Suprapubic skin (tissue), 4 donors: Measurements from ENCODE around the gene ZNF865.

Experiments used
- CTCF ChIP-seq, 2 donors: fragments of 200-600 bp in 1 of 2; fragments of 450-650 bp in 1 of 2; sonication (generic) in 1 of 2; IDR thresholded peaks; one replicate each; pipeline ENCODE4 v1.5.1; 2016 to 2019; ENCODE audit warnings: antibody characterized with exemption in 2 of 2, mild to moderate bottlenecking in 1 of 2, moderate library complexity in 1 of 2
- EP300 ChIP-seq: sonication (generic); formaldehyde crosslinking; IDR thresholded peaks from one replicate; pipeline ENCODE4 v1.6.1; 2017; ENCODE audit warnings: antibody characterized with exemption
- POLR2A ChIP-seq, 2 donors: fragments of 450-650 bp; IDR thresholded peaks; one replicate each; pipeline ENCODE4 v1.6.1; 2017; ENCODE audit warnings: antibody characterized with exemption in 2 of 2, mild to moderate bottlenecking in 2 of 2, moderate library complexity in 2 of 2
- POLR2AphosphoS5 ChIP-seq, 3 donors: sonication (generic); formaldehyde crosslinking; IDR thresholded peaks; one replicate each; pipeline ENCODE4 v1.6.1; 2017; ENCODE audit warnings: antibody characterized with exemption in 3 of 3

GRCh38 chr19:55666343-55667005 is 61.0 kb downstream of the ZNF865 start:
- TF ChIP-seq POLR2A (IDR thresholded peaks at IDR 0.05), result no peak
- no peak for TF ChIP-seq POLR2AphosphoS5 (IDR thresholded peaks at IDR 0.05)
- TF ChIP-seq EP300, result no peak
- no peak for TF ChIP-seq CTCF (IDR thresholded peaks at IDR 0.05)
